ENCODE data around the gene TEC.

DNA sequence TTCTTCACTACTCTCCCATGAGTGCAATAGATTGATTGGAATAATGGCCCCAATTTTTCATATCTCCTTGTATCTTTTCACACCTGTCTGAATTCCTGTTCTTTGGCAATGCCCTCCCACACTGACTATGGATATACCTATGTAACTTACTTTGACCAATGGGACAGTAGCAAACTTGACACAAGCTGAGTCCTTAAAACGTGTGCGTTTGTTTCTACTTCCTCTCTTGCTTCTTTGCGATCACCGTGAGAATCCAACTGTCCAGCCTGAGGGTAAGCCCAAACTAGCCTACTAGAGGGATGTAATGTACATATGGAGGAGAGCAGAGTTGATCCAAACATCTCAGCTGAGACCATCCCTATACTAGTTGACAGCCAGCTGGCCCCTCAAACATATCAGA lies 19.3 kb downstream of the TEC start:
- TF ChIP-seq EZH2 (IDR thresholded peaks at IDR 0.05; ENCODE audit: insufficient read depth, poor library complexity, severe bottlenecking) (no peak), EZH2phosphoT487 (IDR thresholded peaks at IDR 0.05; ENCODE audit: insufficient read depth, low read depth) (no peak)
